Activated CD8-positive, alpha-beta memory T cell treated with anti-CD3 and anti-CD28 coated beads for 1 hour (primary cell): ENCODE data around the gene TTC36.
"Not testable (repeated sequence)": the region's sequence is repeated elsewhere in the genome, so short reads cannot be mapped to it uniquely, and the experiment has no call there.

Experiments
- DNase-seq, 2 donors: peaks; one replicate each; pipeline ENCODE4 v3.0.0-alpha.2; 2020; ENCODE audit warnings: low read depth in 1 of 2; ENCODE audit errors: extremely low read depth in 1 of 2

Gene TTC36

GRCh38 chr11:118531597-118532084, 4.4 kb downstream of the TTC36 start:
- DNase-seq = no peak

- DNase-seq = no peak
These were observed 4.8 kb downstream of the TTC36 start for GRCh38 chr11:118532091-118532490.

- DNase-seq = no peak
These were observed 5.8 kb downstream of the TTC36 start for GRCh38 chr11:118532852-118533768.

GRCh38 chr11:118533769-118534729, 6.8 kb downstream of the TTC36 start:
- DNase-seq = no peak

GRCh38 chr11:118535261-118535660, 8.0 kb downstream of the TTC36 start:
- no peak for DNase-seq

- no peak for DNase-seq
These were observed 9.5 kb downstream of the TTC36 start for GRCh38 chr11:118536726-118537125.

GRCh38 chr11:118537409-118537980, 10.2 kb downstream of the TTC36 start:
- DNase-seq = no peak

- no peak for DNase-seq
These were observed 16.9 kb downstream of the TTC36 start for GRCh38 chr11:118544010-118544646.

- DNase-seq = no peak
These were observed 17.4 kb downstream of the TTC36 start for GRCh38 chr11:118544647-118545010.

GRCh38 chr11:118545533-118545932, 18.3 kb downstream of the TTC36 start:
- no peak for DNase-seq

GRCh38 chr11:118547132-118547531, 19.9 kb downstream of the TTC36 start:
- DNase-seq = no peak

GRCh38 chr11:118552341-118552740, 25.1 kb downstream of the TTC36 start:
- no peak for DNase-seq

GRCh38 chr11:118560806-118561205, 33.5 kb downstream of the TTC36 start:
- DNase-seq = no peak

GRCh38 chr11:118565051-118565450, 37.8 kb downstream of the TTC36 start:
- DNase-seq = no peak

- no peak for DNase-seq
These were observed 42.4 kb downstream of the TTC36 start for GRCh38 chr11:118569670-118570069.

GRCh38 chr11:118570787-118571186, 43.5 kb downstream of the TTC36 start:
- DNase-seq = no peak

- not testable (repeated sequence) for DNase-seq
These were observed 44.4 kb downstream of the TTC36 start for GRCh38 chr11:118571701-118572060.

GRCh38 chr11:118572061-118572980, 45.0 kb downstream of the TTC36 start, which contains the start of gene ARCN1:
Gene ARCN1 (plus strand): TSS chr11:118572409. CDS start chr11:118572548, 139 bp downstream.
- DNase-seq = peak; percentile 52 to 65

GRCh38 chr11:118572981-118573550, 45.8 kb downstream of the TTC36 start:
- no peak for DNase-seq
